NCI-H1436 (cell line): ENCODE measurements around the gene PRM1.

ENCODE experiments used
- DNase-seq: peaks from one replicate; lab custom pipeline; 2025; lab: John Stamatoyannopoulos, UW

The PRM1 gene

GRCh38 chr16:11236461-11237254 lies 44.5 kb downstream of the PRM1 start:
- DNase-seq = no peak

GRCh38 chr16:11235703-11235991 lies 45.5 kb downstream of the PRM1 start:
- no peak for DNase-seq

- DNase-seq = no peak
Observed at GRCh38 chr16:11234884-11235702, 46.0 kb downstream of the PRM1 start.

GRCh38 chr16:11233727-11234376 lies 47.3 kb downstream of the PRM1 start:
- no peak for DNase-seq

GRCh38 chr16:11232852-11233726 lies 48.0 kb downstream of the PRM1 start:
- no peak for DNase-seq

- DNase-seq = no peak
Observed at GRCh38 chr16:11232302-11232851, 48.8 kb downstream of the PRM1 start.

- no peak for DNase-seq
Observed at GRCh38 chr16:11231367-11231970, 49.7 kb downstream of the PRM1 start.
